ENCODE results near the gene WBP2NL. TPM values are rescaled to one million over a fixed set of nuclear protein-coding genes. Genes with fewer than 3 reads are reported as not detected.

The WBP2NL gene
- total RNA-seq, 1 donor from 2014 or later: 0.26 TPM

DNA sequence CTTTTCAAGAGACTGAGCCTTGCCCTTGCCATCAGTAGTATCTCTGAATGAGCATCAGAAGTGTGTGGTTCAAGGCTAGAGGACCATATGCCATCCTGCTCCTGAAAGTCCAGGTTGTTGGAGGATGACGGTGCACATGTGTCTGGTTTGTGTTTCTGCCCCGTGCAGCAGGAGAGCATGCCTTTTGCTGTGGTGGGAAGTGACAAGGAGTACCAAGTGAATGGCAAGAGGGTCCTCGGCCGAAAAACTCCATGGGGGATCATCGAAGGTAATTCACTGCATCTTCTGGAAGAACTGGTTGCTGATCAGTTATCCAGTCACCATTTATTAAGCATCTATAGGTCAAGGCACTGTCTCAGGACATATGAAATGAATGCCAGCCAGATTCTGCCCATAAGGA lies 6.1 kb upstream of the WBP2NL start:
- no peak overlapping the region for H3K4me3 ChIP-seq (ENCODE audit: low read depth, low read length)
- no peak for FAIRE-seq
- no peaks in the 10 kb centered on the region for H3K27me3 ChIP-seq (ENCODE audit: control insufficient read depth, insufficient read depth, low read length)
- H3K36me3 ChIP-seq (ENCODE audit: control insufficient read depth, insufficient read depth, low read length): no peaks in the 10 kb centered on the region
- DNase-seq (ENCODE audit: low read depth): no peak
- TF ChIP-seq, protein P1, sequence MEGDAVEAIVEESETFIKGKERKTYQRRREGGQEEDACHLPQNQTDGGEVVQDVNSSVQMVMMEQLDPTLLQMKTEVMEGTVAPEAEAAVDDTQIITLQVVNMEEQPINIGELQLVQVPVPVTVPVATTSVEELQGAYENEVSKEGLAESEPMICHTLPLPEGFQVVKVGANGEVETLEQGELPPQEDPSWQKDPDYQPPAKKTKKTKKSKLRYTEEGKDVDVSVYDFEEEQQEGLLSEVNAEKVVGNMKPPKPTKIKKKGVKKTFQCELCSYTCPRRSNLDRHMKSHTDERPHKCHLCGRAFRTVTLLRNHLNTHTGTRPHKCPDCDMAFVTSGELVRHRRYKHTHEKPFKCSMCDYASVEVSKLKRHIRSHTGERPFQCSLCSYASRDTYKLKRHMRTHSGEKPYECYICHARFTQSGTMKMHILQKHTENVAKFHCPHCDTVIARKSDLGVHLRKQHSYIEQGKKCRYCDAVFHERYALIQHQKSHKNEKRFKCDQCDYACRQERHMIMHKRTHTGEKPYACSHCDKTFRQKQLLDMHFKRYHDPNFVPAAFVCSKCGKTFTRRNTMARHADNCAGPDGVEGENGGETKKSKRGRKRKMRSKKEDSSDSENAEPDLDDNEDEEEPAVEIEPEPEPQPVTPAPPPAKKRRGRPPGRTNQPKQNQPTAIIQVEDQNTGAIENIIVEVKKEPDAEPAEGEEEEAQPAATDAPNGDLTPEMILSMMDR (IDR thresholded peaks at IDR 0.05; ENCODE audit: insufficient read depth, low read length, severe bottlenecking): no peak

DNA sequence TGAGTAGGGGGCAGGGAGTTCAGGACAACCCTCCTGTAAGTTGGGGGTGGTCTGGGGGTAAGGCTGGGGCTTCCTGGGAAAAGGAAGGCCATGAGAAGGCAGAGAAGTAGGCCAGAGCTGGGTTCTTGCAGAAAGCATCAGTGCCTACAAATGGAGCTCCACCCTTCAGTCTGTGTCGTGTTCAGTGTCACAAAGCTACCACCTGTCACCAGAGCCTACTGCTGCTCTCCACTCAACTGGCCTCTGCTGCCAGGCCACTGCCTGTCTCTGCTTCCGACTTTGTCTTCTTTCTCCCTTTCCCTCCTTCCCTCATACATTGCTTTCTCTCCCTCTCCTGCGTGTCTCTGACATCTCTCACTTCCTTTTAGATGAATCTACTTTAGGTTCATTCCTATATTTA lies 3.4 kb upstream of the WBP2NL start:
- Histone ChIP-seq H3K27me3 (ENCODE audit: control insufficient read depth, insufficient read depth, low read length) (no peaks in the 10 kb centered on the region), H3K36me3 (ENCODE audit: control insufficient read depth, insufficient read depth, low read length) (no peaks in the 10 kb centered on the region), H3K4me3 (ENCODE audit: low read depth, low read length) (no peak overlapping the region)
- TF ChIP-seq, protein P1 (IDR thresholded peaks at IDR 0.05; ENCODE audit: insufficient read depth, low read length, severe bottlenecking): no peak
- FAIRE-seq (no peak), DNase-seq (ENCODE audit: low read depth) (no peak)

DNA sequence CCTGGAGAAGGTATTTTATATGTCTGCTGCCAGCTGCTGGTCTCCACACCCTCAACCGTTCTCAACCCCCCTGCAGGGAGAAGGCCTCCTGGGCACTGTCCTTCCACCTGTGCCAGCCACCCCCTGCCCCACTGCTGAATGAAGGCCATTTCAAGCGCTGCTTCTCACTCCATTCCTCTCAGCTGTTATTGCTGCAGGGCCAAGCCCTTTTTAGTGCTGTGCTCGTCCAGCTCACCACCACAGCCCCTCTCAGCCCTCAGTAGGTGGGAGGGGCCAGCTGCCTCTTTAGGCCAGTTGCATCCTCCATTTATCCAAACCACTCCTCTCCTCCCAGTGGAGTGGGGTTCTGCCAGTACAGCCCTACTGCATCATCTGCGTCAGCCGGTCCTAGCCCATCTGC lies 1.8 kb upstream of the WBP2NL start:
- H3K36me3 ChIP-seq (ENCODE audit: control insufficient read depth, insufficient read depth, low read length): no peaks in the 10 kb centered on the region
- DNase-seq (ENCODE audit: low read depth) (no peak), FAIRE-seq (peak; percentile 18)
- TF ChIP-seq, protein P1 (IDR thresholded peaks at IDR 0.05; ENCODE audit: insufficient read depth, low read length, severe bottlenecking): no peak
- no peaks in the 10 kb centered on the region for H3K27me3 ChIP-seq (ENCODE audit: control insufficient read depth, insufficient read depth, low read length)
- H3K4me3 ChIP-seq (ENCODE audit: low read depth, low read length): no peak overlapping the region

DNA sequence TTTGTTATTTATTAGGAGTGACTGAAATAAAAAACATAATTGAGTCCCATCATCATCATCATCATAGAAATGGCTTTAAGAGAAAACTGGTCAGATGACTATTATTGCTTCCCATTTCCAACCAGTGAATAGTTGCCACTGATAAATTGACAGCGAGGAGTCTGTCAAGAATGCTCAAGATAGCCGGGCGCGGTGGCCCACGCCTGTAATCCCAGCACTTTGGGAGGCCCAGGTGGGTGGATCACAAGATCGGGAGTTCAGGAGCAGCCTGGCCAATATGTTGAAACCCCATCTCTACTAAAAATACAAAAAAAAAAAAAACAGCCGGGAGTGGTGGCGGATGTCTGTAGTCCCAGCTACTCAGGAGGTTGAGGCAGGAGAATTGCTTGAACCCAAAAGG lies 1.9 kb downstream of the WBP2NL start:
- no peaks in the 10 kb centered on the region for H3K36me3 ChIP-seq (ENCODE audit: control insufficient read depth, insufficient read depth, low read length)
- no peak overlapping the region for H3K4me3 ChIP-seq (ENCODE audit: low read depth, low read length)
- FAIRE-seq (no peak), DNase-seq (ENCODE audit: low read depth) (no peak)
- TF ChIP-seq, protein P1 (IDR thresholded peaks at IDR 0.05; ENCODE audit: insufficient read depth, low read length, severe bottlenecking): no peak
- H3K27me3 ChIP-seq (ENCODE audit: control insufficient read depth, insufficient read depth, low read length): no peaks in the 10 kb centered on the region

DNA sequence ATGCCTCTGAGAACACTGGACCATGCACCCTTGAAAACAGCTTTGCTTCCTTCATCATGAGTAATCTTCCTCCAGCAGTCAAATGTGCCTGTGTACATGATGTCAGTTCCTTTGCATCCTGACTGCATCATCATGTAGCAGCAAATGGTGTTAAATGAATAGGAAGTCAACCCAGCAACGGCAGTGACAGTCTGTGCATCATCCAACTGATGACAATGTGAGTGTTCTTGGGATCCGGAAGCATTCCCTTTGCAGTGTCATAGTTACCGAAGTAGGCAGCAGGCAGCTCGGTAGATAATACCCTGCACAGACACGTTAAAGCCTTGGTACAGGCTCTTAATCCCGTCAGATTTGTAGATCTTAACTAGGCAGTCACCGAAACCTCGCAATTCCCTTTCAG lies 2.5 kb downstream of the WBP2NL start:
- DNase-seq (ENCODE audit: low read depth): peak; percentile 33
- TF ChIP-seq, protein P1 (IDR thresholded peaks at IDR 0.05; ENCODE audit: insufficient read depth, low read length, severe bottlenecking): no peak
- peak; percentile 87 for FAIRE-seq

DNA sequence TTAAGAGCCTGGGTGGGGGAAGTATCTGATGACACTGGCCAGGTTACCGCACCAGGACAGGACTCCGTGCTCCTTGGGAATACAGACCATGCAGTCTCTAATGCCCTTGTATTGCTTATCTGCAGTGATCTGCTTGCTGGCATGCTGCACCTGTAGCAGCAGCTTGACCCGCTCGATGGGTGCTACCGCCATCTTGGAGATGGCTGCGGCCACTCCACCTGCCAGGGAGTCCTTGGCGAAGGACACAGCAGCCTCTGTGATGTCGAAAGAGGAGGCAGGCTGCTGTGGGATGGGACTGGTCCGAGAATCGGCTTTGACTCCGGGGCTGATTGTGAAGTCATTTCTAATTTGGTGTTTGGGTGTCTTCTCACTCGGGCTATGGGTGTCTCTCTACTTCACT lies 3.1 kb downstream of the WBP2NL start:
- Histone ChIP-seq H3K4me3 (ENCODE audit: low read depth, low read length) (no peak overlapping the region), H3K36me3 (ENCODE audit: control insufficient read depth, insufficient read depth, low read length) (no peaks in the 10 kb centered on the region), H3K27me3 (ENCODE audit: control insufficient read depth, insufficient read depth, low read length) (no peaks in the 10 kb centered on the region)
- DNase-seq (ENCODE audit: low read depth) (no peak), FAIRE-seq (no peak)
- TF ChIP-seq, protein P1 (IDR thresholded peaks at IDR 0.05; ENCODE audit: insufficient read depth, low read length, severe bottlenecking): no peak

More for the DNA sequence above, 2.5 kb downstream of the WBP2NL start:
- H3K4me3 ChIP-seq (ENCODE audit: low read depth, low read length): no peak overlapping the region
- no peaks in the 10 kb centered on the region for H3K27me3 ChIP-seq (ENCODE audit: control insufficient read depth, insufficient read depth, low read length)
- no peaks in the 10 kb centered on the region for H3K36me3 ChIP-seq (ENCODE audit: control insufficient read depth, insufficient read depth, low read length)

Data from bronchial epithelial cell (primary cell).